Body of pancreas (tissue), 4 donors: ENCODE results near the gene PCYOX1L. TPM values are rescaled to one million over a fixed set of nuclear protein-coding genes. Genes with fewer than 3 reads are reported as not detected.

Source experiments
- ATAC-seq: fragments of 150-250 bp; one replicate; pipeline ENCODE4 v1.9.1; 2016
- DNase-seq, 4 donors: peaks; one replicate each; pipeline ENCODE4 v3.0.0-alpha.2; 2019
- H3K27ac ChIP-seq, 4 donors: fragments of 200-600 bp; sonication (generic); 1 replicate in 3 of 4; 2 replicates in 1 of 4; pipeline versions ENCODE4 v1.5.1 to v1.6.1; 2016 to 2019; ENCODE audit warnings: mild to moderate bottlenecking in 1 of 4, mixed read lengths in 1 of 4, moderate library complexity in 1 of 4
- H3K27me3 ChIP-seq, 2 donors: fragments of 200-600 bp; sonication (generic); one replicate each; pipeline ENCODE4 v1.6.0; 2016; ENCODE audit warnings: mild to moderate bottlenecking in 1 of 2
- H3K36me3 ChIP-seq, 2 donors: fragments of 200-600 bp; sonication (generic); replicated peaks in 1 of 2; 2 replicates each; pipeline ENCODE4 v1.5.1; 2016; ENCODE audit warnings: low read depth in 2 of 2; ENCODE audit not compliant: insufficient read depth in 1 of 2
- H3K4me1 ChIP-seq: fragments of 200-600 bp; sonication (generic); one replicate; pipeline ENCODE4 v1.6.0; 2016
- H3K4me3 ChIP-seq, 2 donors: fragments of 200-600 bp; sonication (generic); 1 replicate in 1 of 2; 2 replicates in 1 of 2; pipeline ENCODE4 v1.5.1; 2016 to 2019
- H3K9me3 ChIP-seq, 3 donors: fragments of 200-600 bp; sonication (generic); 1 replicate in 2 of 3; 2 replicates in 1 of 3; pipeline ENCODE4 v1.5.1; 2016
- POLR2A ChIP-seq, 3 donors: fragments of 450-650 bp; IDR thresholded peaks; one replicate each; pipeline ENCODE4 v1.6.1; 2016; ENCODE audit warnings: antibody characterized with exemption in 3 of 3, mild to moderate bottlenecking in 2 of 3
- WGBS, 2 donors: methylation state at CpG; one replicate each; pipeline ENCODE4 v1.1.5; 2017; 5-methylcytosine and 5-hydroxymethylcytosine counted together
- intact Hi-C: fragments of 100-400 bp; cut with DNase I; formaldehyde crosslinking; loops from one replicate; pipeline ENCODE4 v1.15.1; 2023
- total RNA-seq, 2 donors: library from RNA; depleted of rRNA; stranded (reverse); fragments of >200 nt; gene quantifications; one replicate each; pipeline ENCODE4 v1.1.0, GENCODE V29; 2016
- TF ChIP-seq, protein P1 (sequence below), 7 experiments: fragments of 450-650 bp in 4 of 7; fragments of 200-600 bp in 3 of 7; sonication (generic) in 3 of 7; IDR thresholded peaks; one replicate each; pipeline ENCODE4 v1.5.1; 2016 to 2019; ENCODE audit warnings: antibody characterized with exemption in 7 of 7

Gene PCYOX1L
- total RNA-seq, 2 donors from 2014 or later, result 3.9 to 5.6 TPM

DNA sequence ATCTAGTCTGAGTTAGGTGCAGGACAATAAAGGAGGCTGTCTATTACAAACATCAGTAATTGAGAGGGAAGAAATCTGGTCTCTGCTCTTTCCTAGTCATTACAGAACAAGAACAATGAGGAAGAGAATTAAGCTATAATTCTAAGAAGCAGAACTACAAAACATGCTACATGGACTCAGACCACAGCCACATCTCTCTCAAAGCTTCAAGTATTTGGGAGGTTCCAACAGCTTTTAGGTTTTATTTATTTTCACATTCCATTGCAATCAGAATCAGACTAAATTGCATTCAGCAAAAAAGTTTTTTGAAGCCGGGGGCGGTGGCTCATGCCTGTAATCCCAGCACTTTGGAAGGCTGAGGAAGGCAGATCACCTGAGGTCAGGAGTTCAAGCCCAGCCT lies 13.7 kb upstream of the PCYOX1L start:
- DNase-seq (no peak), ATAC-seq (no peak)
- Histone ChIP-seq H3K4me3 (no peak overlapping the region), H3K4me1 (peaks cover 17% of the 10 kb centered on the region), H3K27ac (no peak overlapping the region), H3K36me3 (peaks cover 0 to 8% of the 10 kb centered on the region in 2 donors), H3K9me3 (no peaks in the 10 kb centered on the region), H3K27me3 (no peaks in the 10 kb centered on the region)
- intact Hi-C loops, result no loop called here
- WGBS, 2 donors, result 84 to 94% methylated on average over 2 of the region's 2 CpGs
- TF ChIP-seq POLR2A (IDR thresholded peaks at IDR 0.05), result no peak
- TF ChIP-seq, protein P1, sequence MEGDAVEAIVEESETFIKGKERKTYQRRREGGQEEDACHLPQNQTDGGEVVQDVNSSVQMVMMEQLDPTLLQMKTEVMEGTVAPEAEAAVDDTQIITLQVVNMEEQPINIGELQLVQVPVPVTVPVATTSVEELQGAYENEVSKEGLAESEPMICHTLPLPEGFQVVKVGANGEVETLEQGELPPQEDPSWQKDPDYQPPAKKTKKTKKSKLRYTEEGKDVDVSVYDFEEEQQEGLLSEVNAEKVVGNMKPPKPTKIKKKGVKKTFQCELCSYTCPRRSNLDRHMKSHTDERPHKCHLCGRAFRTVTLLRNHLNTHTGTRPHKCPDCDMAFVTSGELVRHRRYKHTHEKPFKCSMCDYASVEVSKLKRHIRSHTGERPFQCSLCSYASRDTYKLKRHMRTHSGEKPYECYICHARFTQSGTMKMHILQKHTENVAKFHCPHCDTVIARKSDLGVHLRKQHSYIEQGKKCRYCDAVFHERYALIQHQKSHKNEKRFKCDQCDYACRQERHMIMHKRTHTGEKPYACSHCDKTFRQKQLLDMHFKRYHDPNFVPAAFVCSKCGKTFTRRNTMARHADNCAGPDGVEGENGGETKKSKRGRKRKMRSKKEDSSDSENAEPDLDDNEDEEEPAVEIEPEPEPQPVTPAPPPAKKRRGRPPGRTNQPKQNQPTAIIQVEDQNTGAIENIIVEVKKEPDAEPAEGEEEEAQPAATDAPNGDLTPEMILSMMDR (IDR thresholded peaks at IDR 0.05), result no peak

DNA sequence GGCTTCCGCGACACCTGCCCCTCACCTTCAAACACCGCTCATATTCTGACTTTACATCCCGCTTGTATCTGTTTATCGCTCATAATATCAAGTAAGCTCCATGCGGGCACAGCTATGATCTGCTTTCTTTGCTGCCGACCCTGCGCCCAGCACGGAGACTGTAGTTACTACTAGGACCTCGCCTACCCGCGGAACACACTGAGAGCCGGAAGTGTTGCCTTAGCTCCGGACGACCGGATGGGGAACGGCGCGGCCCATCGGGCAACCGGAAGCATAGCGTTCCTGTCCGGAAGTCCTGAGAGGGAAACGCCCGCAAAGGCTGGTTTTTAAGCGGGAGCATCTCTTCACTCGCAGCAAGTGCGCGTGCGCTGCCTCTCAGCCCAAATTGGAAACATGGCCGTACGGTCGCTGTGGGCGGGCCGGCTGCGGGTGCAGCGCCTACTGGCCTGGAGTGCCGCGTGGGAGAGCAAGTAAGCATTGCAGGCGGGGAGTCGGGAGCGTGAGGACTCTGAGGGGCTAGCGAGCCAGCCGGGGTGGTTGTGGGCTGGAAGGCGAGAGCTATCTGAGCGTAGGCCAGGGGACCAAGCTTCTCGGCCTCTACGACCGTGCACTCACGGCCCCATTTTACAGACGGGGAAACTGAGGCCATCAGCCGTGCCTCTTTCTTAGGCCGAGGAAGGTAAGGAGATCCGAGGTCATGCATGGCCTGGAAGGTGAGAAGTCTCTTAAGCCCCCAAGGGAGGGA lies 12.5 kb upstream of the PCYOX1L start, which contains the start of gene GRPEL2:
Gene GRPEL2, plus strand, starts transcription at position 353 of the 745 bp plus-strand sequence. Its CDS starts 41 bp downstream, at position 394.
- Histone ChIP-seq H3K9me3 (no peaks in the 10 kb centered on the region), H3K36me3 (peaks cover 0 to 17% of the 10 kb centered on the region in 2 donors), H3K4me3 (peak within 1 kb of the TSS; percentile 66 to 72), H3K27me3 (no peaks in the 10 kb centered on the region), H3K4me1 (peaks cover 17% of the 10 kb centered on the region), H3K27ac (peak within 1 kb of the TSS; percentile 21 to 81 (median 62))
- peak; percentile 92 to 96 (median 94) for DNase-seq
- intact Hi-C loops, result no loop called here
- peak in 2 of 3 donors; percentile 77 to 78 for TF ChIP-seq POLR2A (IDR thresholded peaks at IDR 0.05)
- TF ChIP-seq, protein P1 (IDR thresholded peaks at IDR 0.05), result peak in 1 of 7 experiments; percentile 19
- WGBS, 2 donors, result 0 to 2% methylated on average over 11 to 54 of the region's 54 CpGs
- peak; percentile 99 for ATAC-seq

DNA sequence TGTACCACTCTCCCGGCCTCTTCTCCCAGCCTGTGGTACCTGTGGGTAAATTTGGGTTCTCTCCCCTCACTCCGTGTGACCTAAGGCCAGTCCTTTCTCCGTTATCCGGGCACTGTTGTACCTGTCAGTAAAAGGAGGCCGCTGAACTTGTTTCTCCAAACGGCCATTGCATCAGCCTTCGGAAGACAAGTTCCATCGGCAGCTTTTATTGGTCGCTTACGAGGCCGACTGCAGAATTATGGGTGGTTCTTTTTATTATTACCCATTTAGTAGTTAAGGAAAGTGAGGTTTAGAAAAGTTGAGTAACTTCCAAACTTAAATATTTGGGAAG lies 12.0 kb upstream of the PCYOX1L start:
- H3K9me3 ChIP-seq, result no peaks in the 10 kb centered on the region
- TF ChIP-seq POLR2A (IDR thresholded peaks at IDR 0.05), result no peak
- TF ChIP-seq, protein P1 (IDR thresholded peaks at IDR 0.05), result no peak
- no peak for DNase-seq
- no peaks in the 10 kb centered on the region for H3K27me3 ChIP-seq
- intact Hi-C loops, result no loop called here
- peak; percentile 4 for ATAC-seq
- peaks cover 0 to 22% of the 10 kb centered on the region in 2 donors for H3K36me3 ChIP-seq
- peak overlapping the region; percentile 66 to 72 for H3K4me3 ChIP-seq
- WGBS, 2 donors, result 2 to 6% methylated on average over 11 of the region's 11 CpGs
- peaks cover 17% of the 10 kb centered on the region for H3K4me1 ChIP-seq
- peak overlapping the region; percentile 21 to 81 (median 61) for H3K27ac ChIP-seq

DNA sequence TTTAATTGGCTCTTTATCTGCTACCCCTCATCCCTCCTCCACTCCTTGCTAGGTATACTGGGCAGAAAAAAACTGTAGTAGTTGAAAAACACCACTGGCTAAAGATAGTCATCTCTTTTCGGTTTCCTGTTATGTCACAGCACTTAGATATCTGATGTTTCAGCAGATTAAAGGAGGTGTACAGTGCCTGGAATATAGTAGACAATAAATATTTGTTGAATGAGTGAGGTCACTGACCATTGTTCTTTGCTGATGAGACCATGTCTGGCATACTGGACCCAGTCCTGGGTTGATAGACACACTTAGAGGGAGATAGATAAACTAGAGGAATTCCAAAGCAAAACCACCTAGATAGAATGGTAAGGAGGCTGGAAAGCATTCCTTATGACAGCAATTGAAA lies 9.3 kb upstream of the PCYOX1L start:
- intact Hi-C loops, result no loop called here
- no peak overlapping the region for H3K27ac ChIP-seq
- WGBS, 2 donors, result 85 to 89% methylated on average over 1 of the region's 1 CpG
- H3K4me3 ChIP-seq, result no peak overlapping the region
- DNase-seq (no peak), ATAC-seq (no peak)
- TF ChIP-seq POLR2A (IDR thresholded peaks at IDR 0.05), result no peak
- TF ChIP-seq, protein P1 (IDR thresholded peaks at IDR 0.05), result no peak
- H3K4me1 ChIP-seq, result peaks cover 17% of the 10 kb centered on the region
- no peaks in the 10 kb centered on the region for H3K9me3 ChIP-seq
- no peaks in the 10 kb centered on the region for H3K27me3 ChIP-seq
- peaks cover 0 to 34% of the 10 kb centered on the region in 2 donors for H3K36me3 ChIP-seq

DNA sequence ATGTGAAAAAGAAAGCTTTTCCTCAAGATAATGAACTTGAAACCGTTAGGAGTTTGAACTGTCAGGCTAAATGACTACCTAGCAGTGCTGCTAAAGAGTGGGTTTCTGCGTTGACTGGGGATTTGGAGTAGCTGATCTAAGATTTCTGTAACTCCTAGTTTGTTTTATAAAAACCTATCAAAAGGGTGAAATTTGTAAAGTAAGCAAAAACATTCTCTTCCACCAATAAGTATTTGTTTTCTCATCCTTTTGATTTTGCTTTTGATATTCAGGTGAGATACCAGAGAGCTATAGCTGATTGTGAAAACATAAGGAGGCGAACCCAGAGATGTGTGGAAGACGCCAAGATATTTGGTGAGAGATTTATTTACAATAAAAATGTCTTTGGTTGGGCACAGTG lies 8.5 kb upstream of the PCYOX1L start:
- TF ChIP-seq, protein P1 (IDR thresholded peaks at IDR 0.05), result no peak
- Histone ChIP-seq H3K4me3 (no peak overlapping the region), H3K9me3 (no peaks in the 10 kb centered on the region), H3K4me1 (peaks cover 14% of the 10 kb centered on the region), H3K27me3 (no peaks in the 10 kb centered on the region), H3K27ac (no peak overlapping the region), H3K36me3 (peaks cover 0 to 34% of the 10 kb centered on the region in 2 donors)
- ATAC-seq (no peak), DNase-seq (no peak)
- intact Hi-C loops, result no loop called here
- 82 to 95% methylated on average over 4 of the region's 4 CpGs for WGBS, 2 donors
